Suprapubic skin (tissue), 4 donors: ENCODE data around the gene HM13. TPM values are rescaled to one million over a fixed set of nuclear protein-coding genes. Genes with fewer than 3 reads are reported as not detected.

Source experiments
- DNase-seq, 2 donors: peaks; one replicate each; pipeline ENCODE4 v3.0.0-alpha.2; 2019; ENCODE audit warnings: low spot score in 2 of 2
- H3K27ac ChIP-seq: fragments of 200-600 bp; sonication (generic); one replicate; pipeline ENCODE4 v1.5.1; 2019
- H3K27me3 ChIP-seq: fragments of 200-600 bp; sonication (generic); one replicate; pipeline ENCODE4 v1.5.1; 2019
- H3K36me3 ChIP-seq: fragments of 200-600 bp; sonication (generic); one replicate; pipeline ENCODE4 v1.5.1; 2019
- H3K4me1 ChIP-seq: fragments of 200-600 bp; sonication (generic); one replicate; pipeline ENCODE4 v1.5.1; 2019
- H3K4me3 ChIP-seq: fragments of 200-600 bp; sonication (generic); one replicate; pipeline ENCODE4 v1.5.1; 2019; ENCODE audit warnings: mild to moderate bottlenecking
- H3K9me3 ChIP-seq: fragments of 200-600 bp; sonication (generic); one replicate; pipeline ENCODE4 v1.5.1; 2019
- EP300 ChIP-seq: sonication (generic); formaldehyde crosslinking; IDR thresholded peaks from one replicate; pipeline ENCODE4 v1.6.1; 2017; ENCODE audit warnings: antibody characterized with exemption
- POLR2A ChIP-seq, 2 donors: fragments of 450-650 bp; IDR thresholded peaks; one replicate each; pipeline ENCODE4 v1.6.1; 2017; ENCODE audit warnings: antibody characterized with exemption in 2 of 2, mild to moderate bottlenecking in 2 of 2, moderate library complexity in 2 of 2
- POLR2AphosphoS5 ChIP-seq, 3 donors: sonication (generic); formaldehyde crosslinking; IDR thresholded peaks; one replicate each; pipeline ENCODE4 v1.6.1; 2017; ENCODE audit warnings: antibody characterized with exemption in 3 of 3
- whole genome bisulfite sequencing: methylation state at CpG from one replicate; pipeline ENCODE4 v1.1.5; 2018; 5-methylcytosine and 5-hydroxymethylcytosine counted together
- total RNA-seq, 4 donors: library from RNA; depleted of rRNA; stranded (reverse); fragments of >200 nt; gene quantifications; one replicate each; pipeline ENCODE4 v1.1.0, GENCODE V29; 2016
- TF ChIP-seq, protein P1 (sequence below), 2 donors: fragments of 200-600 bp in 1 of 2; fragments of 450-650 bp in 1 of 2; sonication (generic) in 1 of 2; IDR thresholded peaks; one replicate each; pipeline ENCODE4 v1.5.1; 2016 to 2019; ENCODE audit warnings: antibody characterized with exemption in 2 of 2, mild to moderate bottlenecking in 1 of 2, moderate library complexity in 1 of 2

Gene HM13
- total RNA-seq, 4 donors from 2014 or later: 44.3 to 59.7 (median 54.4) TPM

DNA sequence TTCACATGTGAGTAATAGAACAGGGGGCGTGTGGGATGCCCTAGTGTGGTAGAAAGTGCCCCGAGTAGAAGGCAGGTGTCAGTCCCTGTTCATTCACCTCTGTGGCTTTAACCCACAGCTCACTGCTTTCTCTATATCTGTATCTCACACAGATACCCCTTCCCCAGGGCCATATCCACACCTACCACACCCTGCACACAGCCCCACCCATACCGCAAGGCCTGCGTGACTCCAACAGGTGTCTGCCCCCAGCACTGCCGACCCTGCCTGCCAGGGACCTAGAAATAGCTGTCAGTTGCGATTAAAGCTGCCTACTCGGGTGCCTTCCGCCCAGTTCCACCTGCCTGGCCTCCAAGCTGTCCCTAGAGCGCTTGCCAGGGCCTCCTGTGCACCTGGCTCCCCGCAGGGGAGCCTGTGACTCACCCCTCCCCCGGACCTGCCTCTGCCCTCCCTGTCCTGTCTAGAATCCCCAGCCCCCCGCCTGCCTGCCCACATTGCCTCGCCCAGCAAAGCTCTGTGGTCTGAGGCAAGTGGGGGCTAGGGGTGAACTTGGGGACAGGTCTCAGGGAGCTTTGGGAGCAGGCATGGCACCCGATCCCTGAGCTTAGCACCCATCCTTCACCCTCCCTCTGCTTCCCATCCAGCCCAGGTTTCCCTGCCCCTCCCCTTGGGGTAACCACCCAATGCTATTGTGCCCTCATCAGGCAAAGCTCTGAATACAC is 52.6 kb downstream of the HM13 start:
- Histone ChIP-seq H3K36me3 (peaks cover 56% of the 10 kb centered on the region), H3K27me3 (no peaks in the 10 kb centered on the region), H3K4me3 (no peak overlapping the region), H3K4me1 (peaks cover 79% of the 10 kb centered on the region), H3K9me3 (no peaks in the 10 kb centered on the region), H3K27ac (no peak overlapping the region)
- no peak for TF ChIP-seq POLR2A (IDR thresholded peaks at IDR 0.05)
- no peak for TF ChIP-seq POLR2AphosphoS5 (IDR thresholded peaks at IDR 0.05)
- no peak for TF ChIP-seq EP300
- TF ChIP-seq, protein P1, sequence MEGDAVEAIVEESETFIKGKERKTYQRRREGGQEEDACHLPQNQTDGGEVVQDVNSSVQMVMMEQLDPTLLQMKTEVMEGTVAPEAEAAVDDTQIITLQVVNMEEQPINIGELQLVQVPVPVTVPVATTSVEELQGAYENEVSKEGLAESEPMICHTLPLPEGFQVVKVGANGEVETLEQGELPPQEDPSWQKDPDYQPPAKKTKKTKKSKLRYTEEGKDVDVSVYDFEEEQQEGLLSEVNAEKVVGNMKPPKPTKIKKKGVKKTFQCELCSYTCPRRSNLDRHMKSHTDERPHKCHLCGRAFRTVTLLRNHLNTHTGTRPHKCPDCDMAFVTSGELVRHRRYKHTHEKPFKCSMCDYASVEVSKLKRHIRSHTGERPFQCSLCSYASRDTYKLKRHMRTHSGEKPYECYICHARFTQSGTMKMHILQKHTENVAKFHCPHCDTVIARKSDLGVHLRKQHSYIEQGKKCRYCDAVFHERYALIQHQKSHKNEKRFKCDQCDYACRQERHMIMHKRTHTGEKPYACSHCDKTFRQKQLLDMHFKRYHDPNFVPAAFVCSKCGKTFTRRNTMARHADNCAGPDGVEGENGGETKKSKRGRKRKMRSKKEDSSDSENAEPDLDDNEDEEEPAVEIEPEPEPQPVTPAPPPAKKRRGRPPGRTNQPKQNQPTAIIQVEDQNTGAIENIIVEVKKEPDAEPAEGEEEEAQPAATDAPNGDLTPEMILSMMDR (IDR thresholded peaks at IDR 0.05): no peak
- DNase-seq: no peak
- 57% methylated on average over 13 of the region's 14 CpGs for WGBS

DNA sequence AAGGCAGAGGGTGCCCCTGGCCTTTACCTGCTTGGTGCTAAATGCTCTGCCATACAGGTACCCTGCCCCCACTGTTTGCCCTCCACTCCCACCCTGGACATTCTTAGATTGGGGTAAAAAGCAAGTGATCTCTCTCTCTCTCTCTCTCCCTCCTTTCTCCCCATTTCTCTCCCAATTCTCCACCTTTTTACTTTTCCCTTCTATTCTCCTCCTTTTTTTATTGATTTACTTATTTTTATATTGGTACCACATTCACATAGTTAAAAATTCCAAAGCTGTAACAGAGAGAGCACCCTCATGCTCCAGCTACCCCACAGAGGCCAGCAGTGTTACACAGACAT is 53.1 kb downstream of the HM13 start:
- Histone ChIP-seq H3K27ac (no peak overlapping the region), H3K9me3 (no peaks in the 10 kb centered on the region), H3K4me3 (no peak overlapping the region), H3K27me3 (no peaks in the 10 kb centered on the region), H3K36me3 (peaks cover 51% of the 10 kb centered on the region), H3K4me1 (peaks cover 79% of the 10 kb centered on the region)
- no peak for DNase-seq
- TF ChIP-seq, protein P1 (IDR thresholded peaks at IDR 0.05): no peak
- TF ChIP-seq POLR2AphosphoS5 (IDR thresholded peaks at IDR 0.05) (no peak), EP300 (no peak), POLR2A (IDR thresholded peaks at IDR 0.05) (no peak)

DNA sequence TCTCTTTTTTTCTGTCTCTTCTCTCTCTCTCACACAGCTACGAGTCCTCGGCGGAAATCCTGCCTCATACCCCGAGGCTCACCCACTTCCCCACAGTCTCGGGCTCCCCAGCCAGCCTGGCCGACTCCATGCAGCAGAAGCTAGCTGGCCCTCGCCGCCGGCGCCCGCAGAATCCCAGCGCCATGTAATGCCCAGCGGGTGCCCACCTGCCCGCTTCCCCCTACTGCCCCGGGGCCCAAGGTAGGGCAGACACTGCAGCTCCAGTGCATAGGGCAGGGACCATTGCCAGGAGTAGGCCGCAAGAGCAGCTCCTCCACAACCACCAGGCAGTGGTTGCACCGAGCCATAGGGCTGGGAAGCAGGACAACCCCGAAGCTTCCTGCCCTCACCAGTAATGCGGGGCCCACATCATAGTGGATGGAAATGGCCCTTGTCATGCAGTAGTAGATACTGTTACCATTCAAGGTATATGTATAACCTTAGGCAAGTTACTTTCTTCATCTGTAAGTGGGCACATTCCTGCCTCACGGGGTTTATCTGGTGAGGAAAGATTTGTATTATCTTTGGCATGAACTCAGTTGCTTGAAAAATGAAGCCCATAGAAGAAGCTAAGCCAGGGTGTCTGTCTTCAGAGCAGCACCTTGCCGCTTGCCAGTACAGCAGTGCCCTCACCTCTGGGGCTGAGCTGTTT is 53.9 kb downstream of the HM13 start:
- TF ChIP-seq EP300: no peak
- TF ChIP-seq, protein P1 (IDR thresholded peaks at IDR 0.05): no peak
- TF ChIP-seq POLR2A (IDR thresholded peaks at IDR 0.05): no peak
- TF ChIP-seq POLR2AphosphoS5 (IDR thresholded peaks at IDR 0.05): no peak
- no peak for DNase-seq
- no peaks in the 10 kb centered on the region for H3K27me3 ChIP-seq
- peak overlapping the region; percentile 10 for H3K27ac ChIP-seq
- H3K9me3 ChIP-seq: no peaks in the 10 kb centered on the region
- H3K4me3 ChIP-seq: no peak overlapping the region
- WGBS: 77% methylated on average over 21 of the region's 21 CpGs
- peaks cover 46% of the 10 kb centered on the region for H3K36me3 ChIP-seq
- peaks cover 77% of the 10 kb centered on the region for H3K4me1 ChIP-seq

DNA sequence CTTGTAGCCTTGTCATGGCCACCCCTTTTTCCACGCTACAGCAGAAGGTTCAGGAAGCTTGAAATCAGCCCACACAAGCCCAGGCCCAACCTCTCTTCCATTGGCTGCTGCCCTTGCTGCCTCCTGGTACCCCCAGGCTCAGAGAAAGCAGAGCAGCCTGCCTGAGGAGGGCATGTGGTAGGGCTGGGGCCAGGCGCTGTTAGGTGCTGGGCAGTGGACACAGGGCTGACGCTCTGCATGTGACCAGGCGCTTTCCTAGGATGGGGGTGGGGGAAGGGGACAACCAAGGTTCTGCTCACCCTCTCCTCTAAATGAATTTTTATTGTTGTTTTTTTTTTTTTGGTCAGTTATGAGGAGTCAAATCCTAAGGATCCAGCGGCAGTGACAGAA is 54.5 kb downstream of the HM13 start:
- H3K9me3 ChIP-seq: no peaks in the 10 kb centered on the region
- peak overlapping the region; percentile 9 for H3K27ac ChIP-seq
- DNase-seq: no peak
- H3K4me1 ChIP-seq: peaks cover 83% of the 10 kb centered on the region
- H3K36me3 ChIP-seq: peaks cover 43% of the 10 kb centered on the region
- TF ChIP-seq EP300 (no peak), POLR2A (IDR thresholded peaks at IDR 0.05) (no peak), POLR2AphosphoS5 (IDR thresholded peaks at IDR 0.05) (no peak)
- TF ChIP-seq, protein P1 (IDR thresholded peaks at IDR 0.05): no peak
- H3K4me3 ChIP-seq: no peak overlapping the region
- WGBS: 86% methylated on average over 5 of the region's 5 CpGs
- no peaks in the 10 kb centered on the region for H3K27me3 ChIP-seq

DNA sequence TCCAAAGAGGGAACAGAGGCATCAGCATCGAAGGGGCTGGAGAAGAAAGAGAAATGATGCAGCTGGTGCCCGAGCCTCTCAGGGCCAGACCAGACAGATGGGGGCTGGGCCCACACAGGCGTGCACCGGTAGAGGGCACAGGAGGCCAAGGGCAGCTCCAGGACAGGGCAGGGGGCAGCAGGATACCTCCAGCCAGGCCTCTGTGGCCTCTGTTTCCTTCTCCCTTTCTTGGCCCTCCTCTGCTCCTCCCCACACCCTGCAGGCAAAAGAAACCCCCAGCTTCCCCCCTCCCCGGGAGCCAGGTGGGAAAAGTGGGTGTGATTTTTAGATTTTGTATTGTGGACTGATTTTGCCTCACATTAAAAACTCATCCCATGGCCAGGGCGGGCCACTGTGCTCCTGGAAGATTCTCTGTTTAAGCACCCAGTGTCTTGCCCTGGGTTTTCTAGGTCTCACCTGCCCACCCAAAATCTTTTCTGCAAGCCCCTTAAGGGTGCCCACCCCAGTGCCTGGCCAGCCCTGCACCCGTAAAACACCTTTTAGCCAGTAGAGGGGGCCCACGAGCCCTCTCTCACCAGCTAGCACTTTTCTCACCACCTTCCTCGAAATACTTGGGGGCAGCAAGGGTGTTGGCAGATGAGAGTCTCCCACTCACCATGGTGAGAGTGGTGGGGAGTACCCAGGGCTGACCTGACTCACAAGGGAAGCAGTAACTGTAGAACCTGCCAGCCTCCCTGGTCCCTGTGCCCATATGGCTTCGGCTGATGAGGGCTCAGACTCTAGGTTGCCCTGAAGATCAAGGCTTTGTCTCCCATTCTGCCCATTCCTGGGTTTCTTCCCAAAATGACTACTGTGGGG is 55.1 kb downstream of the HM13 start:
- Histone ChIP-seq H3K4me3 (no peak overlapping the region), H3K27ac (peak overlapping the region; percentile 70), H3K9me3 (no peaks in the 10 kb centered on the region), H3K4me1 (peaks cover 88% of the 10 kb centered on the region), H3K36me3 (peaks cover 37% of the 10 kb centered on the region), H3K27me3 (no peaks in the 10 kb centered on the region)
- DNase-seq: no peak
- 44% methylated on average over 9 of the region's 10 CpGs for WGBS
- no peak for TF ChIP-seq EP300
- TF ChIP-seq, protein P1 (IDR thresholded peaks at IDR 0.05): peak; percentile 55 to 79
